ENCODE results near the gene FILIP1.

The FILIP1 gene, protein sequence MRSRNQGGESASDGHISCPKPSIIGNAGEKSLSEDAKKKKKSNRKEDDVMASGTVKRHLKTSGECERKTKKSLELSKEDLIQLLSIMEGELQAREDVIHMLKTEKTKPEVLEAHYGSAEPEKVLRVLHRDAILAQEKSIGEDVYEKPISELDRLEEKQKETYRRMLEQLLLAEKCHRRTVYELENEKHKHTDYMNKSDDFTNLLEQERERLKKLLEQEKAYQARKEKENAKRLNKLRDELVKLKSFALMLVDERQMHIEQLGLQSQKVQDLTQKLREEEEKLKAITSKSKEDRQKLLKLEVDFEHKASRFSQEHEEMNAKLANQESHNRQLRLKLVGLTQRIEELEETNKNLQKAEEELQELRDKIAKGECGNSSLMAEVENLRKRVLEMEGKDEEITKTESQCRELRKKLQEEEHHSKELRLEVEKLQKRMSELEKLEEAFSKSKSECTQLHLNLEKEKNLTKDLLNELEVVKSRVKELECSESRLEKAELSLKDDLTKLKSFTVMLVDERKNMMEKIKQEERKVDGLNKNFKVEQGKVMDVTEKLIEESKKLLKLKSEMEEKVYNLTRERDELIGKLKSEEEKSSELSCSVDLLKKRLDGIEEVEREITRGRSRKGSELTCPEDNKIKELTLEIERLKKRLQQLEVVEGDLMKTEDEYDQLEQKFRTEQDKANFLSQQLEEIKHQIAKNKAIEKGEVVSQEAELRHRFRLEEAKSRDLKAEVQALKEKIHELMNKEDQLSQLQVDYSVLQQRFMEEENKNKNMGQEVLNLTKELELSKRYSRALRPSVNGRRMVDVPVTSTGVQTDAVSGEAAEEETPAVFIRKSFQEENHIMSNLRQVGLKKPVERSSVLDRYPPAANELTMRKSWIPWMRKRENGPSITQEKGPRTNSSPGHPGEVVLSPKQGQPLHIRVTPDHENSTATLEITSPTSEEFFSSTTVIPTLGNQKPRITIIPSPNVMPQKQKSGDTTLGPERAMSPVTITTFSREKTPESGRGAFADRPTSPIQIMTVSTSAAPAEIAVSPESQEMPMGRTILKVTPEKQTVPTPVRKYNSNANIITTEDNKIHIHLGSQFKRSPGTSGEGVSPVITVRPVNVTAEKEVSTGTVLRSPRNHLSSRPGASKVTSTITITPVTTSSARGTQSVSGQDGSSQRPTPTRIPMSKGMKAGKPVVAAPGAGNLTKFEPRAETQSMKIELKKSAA (N-terminal part only)

DNA sequence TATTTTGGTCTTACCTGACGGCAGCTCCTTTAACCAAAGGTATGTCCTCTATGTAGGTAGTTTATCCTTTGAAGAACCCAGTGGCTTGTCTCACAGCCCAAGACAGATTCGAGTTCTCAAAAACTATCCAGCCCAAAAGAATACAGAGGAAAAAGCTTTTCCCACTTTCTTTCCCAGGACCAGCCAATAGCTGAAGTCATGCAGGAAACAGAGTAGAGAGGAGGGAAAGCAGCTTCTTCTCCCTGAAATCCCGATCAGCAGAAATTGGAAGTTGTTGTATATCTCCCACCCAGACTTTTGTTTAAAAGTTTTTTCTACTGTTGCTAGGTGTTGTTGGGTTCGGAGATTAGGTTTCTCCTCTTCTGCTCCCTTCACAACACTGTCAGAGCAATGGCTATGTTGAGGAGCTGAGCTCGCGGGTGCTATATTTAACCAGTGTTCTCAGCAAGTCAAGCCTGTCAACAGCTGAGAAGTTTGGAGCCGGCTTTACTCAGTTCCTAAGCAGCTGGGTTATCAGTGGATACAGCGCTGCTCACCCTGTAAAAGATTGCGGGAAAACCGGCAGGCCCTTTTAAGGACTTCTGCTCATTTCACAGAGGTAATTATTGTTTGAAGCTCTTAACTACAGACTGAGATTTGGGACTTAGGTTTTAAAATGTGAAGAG is at the start of gene FILIP1:
TSS of gene FILIP1 (minus strand) at position 401 of the 665 bp plus-strand sequence. CDS start 78,828 bp downstream, outside the sequence.
- TF ChIP-seq, protein P1, sequence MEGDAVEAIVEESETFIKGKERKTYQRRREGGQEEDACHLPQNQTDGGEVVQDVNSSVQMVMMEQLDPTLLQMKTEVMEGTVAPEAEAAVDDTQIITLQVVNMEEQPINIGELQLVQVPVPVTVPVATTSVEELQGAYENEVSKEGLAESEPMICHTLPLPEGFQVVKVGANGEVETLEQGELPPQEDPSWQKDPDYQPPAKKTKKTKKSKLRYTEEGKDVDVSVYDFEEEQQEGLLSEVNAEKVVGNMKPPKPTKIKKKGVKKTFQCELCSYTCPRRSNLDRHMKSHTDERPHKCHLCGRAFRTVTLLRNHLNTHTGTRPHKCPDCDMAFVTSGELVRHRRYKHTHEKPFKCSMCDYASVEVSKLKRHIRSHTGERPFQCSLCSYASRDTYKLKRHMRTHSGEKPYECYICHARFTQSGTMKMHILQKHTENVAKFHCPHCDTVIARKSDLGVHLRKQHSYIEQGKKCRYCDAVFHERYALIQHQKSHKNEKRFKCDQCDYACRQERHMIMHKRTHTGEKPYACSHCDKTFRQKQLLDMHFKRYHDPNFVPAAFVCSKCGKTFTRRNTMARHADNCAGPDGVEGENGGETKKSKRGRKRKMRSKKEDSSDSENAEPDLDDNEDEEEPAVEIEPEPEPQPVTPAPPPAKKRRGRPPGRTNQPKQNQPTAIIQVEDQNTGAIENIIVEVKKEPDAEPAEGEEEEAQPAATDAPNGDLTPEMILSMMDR (IDR thresholded peaks at IDR 0.05), result no peak

DNA sequence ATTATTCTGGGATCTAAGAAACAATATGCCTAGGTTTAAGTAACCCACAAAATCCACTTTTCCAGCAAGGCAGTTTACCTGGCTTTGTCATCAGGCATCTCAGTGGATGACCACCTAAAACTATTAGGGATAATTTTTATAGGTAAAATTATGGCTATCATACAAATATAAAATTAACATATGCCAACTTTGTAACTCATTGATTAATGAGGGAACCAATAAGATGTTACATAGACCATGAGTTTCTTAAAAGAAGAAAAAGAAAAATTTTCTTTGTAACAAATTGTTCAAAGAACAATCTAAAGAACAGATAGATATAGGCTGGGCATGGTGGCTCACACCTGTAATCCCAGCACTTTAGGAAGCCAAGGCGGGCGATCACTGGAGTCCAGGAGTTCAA is 49.7 kb upstream of the FILIP1 start:
- TF ChIP-seq, protein P1 (IDR thresholded peaks at IDR 0.05), result no peak

DNA sequence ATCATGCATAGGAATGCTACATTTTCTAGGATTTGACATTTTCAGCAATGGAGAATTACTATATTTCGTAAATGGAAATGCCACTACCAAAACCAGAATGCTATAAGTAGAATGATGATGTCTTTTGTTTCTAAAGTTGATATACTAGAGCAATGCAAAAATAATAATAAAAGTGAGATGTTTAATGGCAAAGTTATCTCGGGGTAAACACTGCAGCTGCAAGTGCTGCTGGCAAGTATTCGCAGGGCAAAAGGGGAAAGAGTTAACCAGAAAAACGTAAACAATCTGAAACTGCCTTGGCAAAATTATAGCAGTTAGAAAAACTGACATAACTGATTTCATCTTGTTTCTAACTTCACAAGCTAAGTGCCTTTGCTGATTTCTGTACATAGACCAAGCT is 45.5 kb upstream of the FILIP1 start:
- TF ChIP-seq, protein P1 (IDR thresholded peaks at IDR 0.05), result no peak

DNA sequence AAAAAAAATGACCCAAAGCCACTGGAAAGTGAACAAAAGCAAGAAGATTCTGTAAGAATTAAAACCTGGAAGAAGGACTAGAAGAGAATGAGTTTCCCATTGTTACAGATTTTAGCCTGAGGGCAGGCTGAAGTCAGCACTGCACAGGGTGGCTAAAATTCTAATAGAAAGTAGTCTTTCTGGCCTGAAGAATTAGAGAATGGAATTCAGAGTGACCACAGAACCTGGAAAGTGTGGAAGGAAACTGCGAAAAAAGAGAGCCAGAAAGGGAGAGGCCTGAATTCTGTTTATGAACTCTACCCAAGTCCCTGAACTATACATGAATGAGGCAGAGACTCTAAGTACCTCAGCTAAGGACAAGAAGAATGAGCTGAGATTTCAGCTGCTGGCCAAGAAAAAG is 38.9 kb upstream of the FILIP1 start:
- TF ChIP-seq, protein P1 (IDR thresholded peaks at IDR 0.05), result no peak

DNA sequence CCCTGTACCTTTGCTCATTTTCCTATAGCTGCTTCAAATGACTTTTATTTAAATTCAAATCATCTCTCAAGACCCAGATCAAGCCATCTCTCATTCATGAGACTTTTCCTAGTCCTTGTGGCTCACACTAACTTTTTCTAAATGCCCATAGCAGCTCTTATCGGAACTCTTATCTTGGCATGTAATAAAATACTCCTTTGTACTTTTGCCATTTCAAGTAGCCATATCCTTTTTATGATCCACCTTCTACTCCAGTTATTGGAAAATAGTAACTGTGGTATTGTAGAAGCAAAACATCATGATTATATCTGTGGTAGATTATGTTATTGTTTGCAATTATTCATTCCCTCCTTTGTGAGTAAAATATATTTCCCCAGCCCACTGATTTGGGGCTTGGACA is 37.6 kb upstream of the FILIP1 start:
- TF ChIP-seq, protein P1 (IDR thresholded peaks at IDR 0.05), result no peak

DNA sequence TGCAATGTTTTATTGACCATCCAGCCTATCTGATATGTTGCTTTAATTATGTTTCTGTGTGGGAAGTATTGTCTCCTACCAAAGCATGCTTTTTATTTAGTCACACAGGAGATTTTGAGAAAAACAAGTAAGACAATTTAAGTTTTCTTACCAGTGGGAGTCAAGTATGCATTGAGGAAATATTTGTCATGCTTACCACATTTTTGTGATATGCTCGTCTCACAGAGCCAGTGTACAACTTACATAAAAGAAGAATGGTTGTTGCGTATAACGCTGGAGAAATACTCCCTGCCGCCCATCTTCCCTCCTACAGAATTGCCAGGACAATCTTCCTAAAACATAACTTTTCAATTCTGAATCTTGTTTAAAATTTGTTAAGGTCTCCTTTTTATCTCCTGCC is 37.1 kb upstream of the FILIP1 start:
- TF ChIP-seq, protein P1 (IDR thresholded peaks at IDR 0.05), result no peak

DNA sequence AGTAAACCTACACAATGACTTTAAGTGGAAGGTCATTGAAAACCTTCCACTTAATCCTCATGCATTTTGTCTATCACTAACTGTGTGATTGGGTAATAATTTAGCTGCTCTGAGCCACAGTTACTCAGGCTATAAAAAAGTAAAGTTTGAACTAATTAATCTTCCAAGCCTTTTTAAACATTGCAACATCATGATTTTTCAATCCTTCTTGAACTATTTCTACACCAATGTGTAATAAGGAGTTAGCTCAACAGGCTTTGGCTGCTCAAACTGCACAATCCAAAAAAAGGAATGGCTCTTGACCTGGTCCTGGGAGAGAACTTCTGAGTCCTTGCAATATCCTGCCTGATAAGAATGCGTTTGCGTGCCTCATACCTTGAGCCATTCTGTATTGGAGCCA is 34.8 kb upstream of the FILIP1 start:
- TF ChIP-seq, protein P1 (IDR thresholded peaks at IDR 0.05), result no peak
